WTC11 (cell line): ENCODE measurements around the gene MDGA2. TPM values are rescaled to one million over a fixed set of nuclear protein-coding genes. Genes with fewer than 3 reads are reported as not detected.

Source experiments
- ATAC-seq: fragments of 200-7000 bp; cut with Tn5 transposase; 2 replicates; pipeline ENCODE4 v1.10.0; 2021; ENCODE audit warnings: mild to moderate bottlenecking, moderate library complexity
- CTCF ChIA-PET: fragments of 300-600 bp; sonication (Branson Sonifier 250); formaldehyde crosslinking; loops from one replicate; lab custom pipeline; 2021; ENCODE audit warnings: antibody characterized with exemption; lab: Charles Lee
- POLR2A ChIA-PET: fragments of 350-600 bp; sonication (Branson Sonifier 250); formaldehyde crosslinking; loops from one replicate; lab custom pipeline; 2021; ENCODE audit warnings: antibody characterized with exemption; lab: Charles Lee
- DNase-seq: peaks from one replicate; pipeline ENCODE4 v3.0.0; 2021; ENCODE audit warnings: low spot score
- H3K27ac Mint-ChIP-seq: 2 replicates; pipeline ENCODE4 v1.8.0; 2021; ENCODE audit warnings: mixed read lengths
- H3K27me3 Mint-ChIP-seq: 2 replicates; pipeline ENCODE4 v1.8.0; 2021; ENCODE audit warnings: low read depth, mild to moderate bottlenecking, moderate library complexity, mixed read lengths
- H3K36me3 Mint-ChIP-seq: 2 replicates; pipeline ENCODE4 v1.8.0; 2021; ENCODE audit warnings: mixed read lengths
- H3K4me1 Mint-ChIP-seq: 2 replicates; pipeline ENCODE4 v1.8.0; 2022; ENCODE audit warnings: mixed read lengths
- H3K4me3 Mint-ChIP-seq: 2 replicates; pipeline ENCODE4 v1.8.0; 2021; ENCODE audit warnings: mild to moderate bottlenecking, moderate library complexity, mixed read lengths
- H3K9me3 Mint-ChIP-seq: 2 replicates; pipeline ENCODE4 v1.8.0; 2021; ENCODE audit warnings: mixed read lengths
- ATF3 ChIP-seq: sonication (generic); formaldehyde crosslinking; conservative IDR thresholded peaks from 2 replicates; pipeline ENCODE4 v1.8.1; 2022; ENCODE audit warnings: mild to moderate bottlenecking, missing genetic modification reagents
- CREB1 ChIP-seq: sonication (generic); formaldehyde crosslinking; IDR thresholded peaks from 2 replicates; pipeline ENCODE4 v1.8.0; 2023; ENCODE audit warnings: mild to moderate bottlenecking, missing genetic modification reagents
- CTCF ChIP-seq: fragments of 200-600 bp; IDR thresholded peaks from 2 replicates; pipeline ENCODE4 v1.8.0; 2022; ENCODE audit warnings: antibody characterized with exemption
- E2F5 ChIP-seq: sonication (generic); formaldehyde crosslinking; IDR thresholded peaks from 2 replicates; pipeline ENCODE4 v1.8.1; 2022; ENCODE audit warnings: mild to moderate bottlenecking, moderate library complexity, missing genetic modification reagents
- ETV6 ChIP-seq: sonication (generic); formaldehyde crosslinking; IDR thresholded peaks from 2 replicates; pipeline ENCODE4 v1.8.1; 2022; ENCODE audit warnings: mild to moderate bottlenecking, missing genetic modification reagents
- FOXP4 ChIP-seq: sonication (generic); formaldehyde crosslinking; IDR thresholded peaks from 2 replicates; pipeline ENCODE4 v1.8.0; 2022; ENCODE audit warnings: mild to moderate bottlenecking, missing genetic modification reagents
- GRHL2 ChIP-seq: fragments of 250-450 bp; sonication (Bioruptor Pico); IDR thresholded peaks from 2 replicates; pipeline ENCODE4 v1.8.0; 2022; ENCODE audit warnings: mild to moderate bottlenecking, moderate library complexity; ENCODE audit not compliant: insufficient replicate concordance, severe bottlenecking
- KAT7 ChIP-seq: sonication (generic); formaldehyde crosslinking; IDR thresholded peaks from 2 replicates; pipeline ENCODE4 v1.8.1; 2023; ENCODE audit warnings: missing genetic modification reagents, mild to moderate bottlenecking, borderline replicate concordance
- NFYB ChIP-seq: sonication (generic); formaldehyde crosslinking; conservative IDR thresholded peaks from 2 replicates; pipeline ENCODE4 v1.8.0; 2022; ENCODE audit warnings: low read depth, missing genetic modification reagents
- NR2C2 ChIP-seq: sonication (generic); formaldehyde crosslinking; IDR thresholded peaks from 2 replicates; pipeline ENCODE4 v1.8.0; 2022; ENCODE audit warnings: mild to moderate bottlenecking, missing genetic modification reagents
- PREB ChIP-seq: sonication (generic); formaldehyde crosslinking; IDR thresholded peaks from 2 replicates; pipeline ENCODE4 v1.8.1; 2022; ENCODE audit warnings: mild to moderate bottlenecking, missing genetic modification reagents, moderate library complexity, borderline replicate concordance
- SMAD4 ChIP-seq: sonication (generic); formaldehyde crosslinking; IDR thresholded peaks from 2 replicates; pipeline ENCODE4 v1.8.0; 2022; ENCODE audit warnings: mild to moderate bottlenecking, missing genetic modification reagents
- STAT6 ChIP-seq: sonication (generic); formaldehyde crosslinking; conservative IDR thresholded peaks from 2 replicates; pipeline ENCODE4 v1.8.1; 2023; ENCODE audit warnings: mild to moderate bottlenecking, low read depth, missing genetic modification reagents, moderate library complexity
- TEAD1 ChIP-seq: sonication (generic); formaldehyde crosslinking; IDR thresholded peaks from 2 replicates; pipeline ENCODE4 v1.8.0; 2022; ENCODE audit warnings: mild to moderate bottlenecking, missing genetic modification reagents
- TEAD4 ChIP-seq: sonication (generic); formaldehyde crosslinking; IDR thresholded peaks from 2 replicates; pipeline ENCODE4 v1.8.0; 2022; ENCODE audit warnings: mild to moderate bottlenecking, missing genetic modification reagents
- ZBTB43 ChIP-seq: sonication (generic); formaldehyde crosslinking; IDR thresholded peaks from 2 replicates; pipeline ENCODE4 v1.8.1; 2023; ENCODE audit warnings: mild to moderate bottlenecking, missing genetic modification reagents
- ZNF219 ChIP-seq: sonication (generic); formaldehyde crosslinking; IDR thresholded peaks from 2 replicates; pipeline ENCODE4 v1.8.0; 2023; ENCODE audit warnings: missing genetic modification reagents, mild to moderate bottlenecking, borderline replicate concordance
- ZNF232 ChIP-seq: sonication (generic); formaldehyde crosslinking; IDR thresholded peaks from 2 replicates; pipeline ENCODE4 v1.8.0; 2022; ENCODE audit warnings: mild to moderate bottlenecking, missing genetic modification reagents
- ZNF317 ChIP-seq: sonication (generic); formaldehyde crosslinking; IDR thresholded peaks from 2 replicates; pipeline ENCODE4 v1.8.1; 2023; ENCODE audit warnings: low read depth, mild to moderate bottlenecking, moderate library complexity, missing genetic modification reagents, borderline replicate concordance
- ZNF396 ChIP-seq: fragments of 250-450 bp; sonication (Bioruptor Pico); IDR thresholded peaks from 2 replicates; pipeline ENCODE4 v1.8.0; 2021; ENCODE audit warnings: mild to moderate bottlenecking, moderate library complexity, borderline replicate concordance
- total RNA-seq: library from RNA; stranded (reverse); gene quantifications from 3 replicates; pipeline ENCODE4 v1.2.3, GENCODE V29; 2021

The MDGA2 gene
- total RNA-seq, 1 experiment from 2014 or later = 4.9 TPM

- DNase-seq = no peak
- peaks cover 5% of the 10 kb centered on the region for H3K27me3 Mint-ChIP-seq
- ChIA-PET POLR2A (no interaction called here), CTCF (no interaction called here)
- ATAC-seq = no peak
- H3K36me3 Mint-ChIP-seq = peaks cover 16% of the 10 kb centered on the region
- no peak overlapping the region for H3K27ac Mint-ChIP-seq
- peaks cover 29% of the 10 kb centered on the region for H3K9me3 Mint-ChIP-seq
- TF ChIP-seq GRHL2 (no peak), FOXP4 (CRISPR knock-in tag) (no peak), TEAD4 (CRISPR knock-in tag) (no peak), STAT6 (CRISPR knock-in tag) (no peak), ZBTB43 (CRISPR knock-in tag) (no peak), CREB1 (CRISPR knock-in tag) (no peak), KAT7 (CRISPR knock-in tag) (no peak), ZNF219 (no peak), PREB (no peak), CTCF (no peak), ZNF232 (no peak), SMAD4 (CRISPR knock-in tag) (no peak), NR2C2 (CRISPR knock-in tag) (no peak), ETV6 (no peak), NFYB (CRISPR knock-in tag) (no peak), TEAD1 (CRISPR knock-in tag) (no peak), E2F5 (no peak), ZNF396 (CRISPR knock-in tag) (no peak), ATF3 (CRISPR knock-in tag) (no peak), ZNF317 (CRISPR knock-in tag) (no peak)
- TF ChIP-seq, all 79 proteins: peak for 0
- Mint-ChIP-seq H3K4me1 (no peaks in the 10 kb centered on the region), H3K4me3 (no peak overlapping the region)
Observed at GRCh38 chr14:47665337-47666134, 9.9 kb downstream of the MDGA2 start.
